ENCODE measurements around the gene CASP3.
"Not testable (repeated sequence)": the region's sequence is repeated elsewhere in the genome, so short reads cannot be mapped to it uniquely, and the experiment has no call there.

Gene CASP3

GRCh38 chr4:184668096-184668495 lies 18.8 kb upstream of the CASP3 start:
- no peak for DNase-seq
- intact Hi-C loops (cut with DNase I): no loop called here

- intact Hi-C loops (cut with DNase I): no loop called here
- no peak for DNase-seq
These were observed 17.4 kb upstream of the CASP3 start for GRCh38 chr4:184666670-184667069.

- no peak for DNase-seq
These were observed 15.4 kb upstream of the CASP3 start for GRCh38 chr4:184664445-184665210.

GRCh38 chr4:184662236-184662635 lies 13.0 kb upstream of the CASP3 start:
- intact Hi-C loops (cut with DNase I): no loop called here

More at GRCh38 chr4:184664445-184665210, 15.4 kb upstream of the CASP3 start:
- intact Hi-C loops (cut with DNase I): no loop called here

GRCh38 chr4:184660978-184661377 lies 11.7 kb upstream of the CASP3 start:
- intact Hi-C loops (cut with DNase I): no loop called here
- no peak for DNase-seq

More at GRCh38 chr4:184662236-184662635, 13.0 kb upstream of the CASP3 start:
- no peak for DNase-seq

- intact Hi-C loops (cut with DNase I): not testable (repeated sequence)
These were observed 8.6 kb upstream of the CASP3 start for GRCh38 chr4:184657820-184658219.

GRCh38 chr4:184657144-184657543 lies 7.9 kb upstream of the CASP3 start:
- DNase-seq: no peak
- intact Hi-C loops (cut with DNase I): no loop called here

More at GRCh38 chr4:184657820-184658219, 8.6 kb upstream of the CASP3 start:
- not testable (repeated sequence) for DNase-seq

GRCh38 chr4:184655889-184656869 lies 6.9 kb upstream of the CASP3 start:
- no peak for DNase-seq
- intact Hi-C loops (cut with DNase I): no loop called here

GRCh38 chr4:184653650-184654049 lies 4.4 kb upstream of the CASP3 start:
- DNase-seq: no peak
- intact Hi-C loops (cut with DNase I): no loop called here

- intact Hi-C loops (cut with DNase I): not testable (repeated sequence)
These were observed 3.4 kb upstream of the CASP3 start for GRCh38 chr4:184652681-184653080.

GRCh38 chr4:184651899-184652298 lies 2.7 kb upstream of the CASP3 start:
- intact Hi-C loops (cut with DNase I): no loop called here

More at GRCh38 chr4:184652681-184653080, 3.4 kb upstream of the CASP3 start:
- DNase-seq: not testable (repeated sequence)

GRCh38 chr4:184649971-184650855 lies 966 bp upstream of the CASP3 start:
- intact Hi-C loops (cut with DNase I): loop anchor here (5.0 kb wide), 3 partner anchors 82 to 378 kb away; partner anchors contain the start of genes ACSL1 and CENPU
- peak in 14 of 42 donors; percentile 10 to 49 (median 25) for DNase-seq

More at GRCh38 chr4:184651899-184652298, 2.7 kb upstream of the CASP3 start:
- no peak for DNase-seq

GRCh38 chr4:184648313-184649025 lies 778 bp downstream of the CASP3 start:
- intact Hi-C loops (cut with DNase I): loop anchor here (5.0 kb wide), 3 partner anchors 84 to 376 kb away; partner anchors contain the start of genes ACSL1 and CENPU
- peak; percentile 11 to 87 (median 72) for DNase-seq

- intact Hi-C loops (cut with DNase I): loop anchor here (5.0 kb wide), 3 partner anchors 84 to 376 kb away; partner anchors contain the start of genes ACSL1 and CENPU
- DNase-seq: peak in 5 of 42 donors; percentile 3 to 51 (median 12)
These were observed 1.3 kb downstream of the CASP3 start for GRCh38 chr4:184648054-184648312.

- intact Hi-C loops (cut with DNase I): loop anchor here (5.0 kb wide), 3 partner anchors 85 to 375 kb away; partner anchors contain the start of genes ACSL1 and CENPU
These were observed 1.8 kb downstream of the CASP3 start for GRCh38 chr4:184647266-184648053.

GRCh38 chr4:184645904-184646610 lies 3.2 kb downstream of the CASP3 start:
- intact Hi-C loops (cut with DNase I): loop anchor here (5.0 kb wide), 3 partner anchors 86 to 374 kb away; partner anchors contain the start of genes ACSL1 and CENPU
- peak in 30 of 42 donors; percentile 11 to 78 (median 46) for DNase-seq

More at GRCh38 chr4:184647266-184648053, 1.8 kb downstream of the CASP3 start:
- no peak for DNase-seq

Data from head of caudate nucleus (tissue), 42 donors.